Activated CD8-positive, alpha-beta memory T cell treated with anti-CD3 and anti-CD28 coated beads for 24 hours (primary cell): ENCODE data around the gene WFDC13.
"Not testable (repeated sequence)": the region's sequence is repeated elsewhere in the genome, so short reads cannot be mapped to it uniquely, and the experiment has no call there.

ENCODE experiments used
- DNase-seq: peaks from one replicate; pipeline ENCODE4 v3.0.0-alpha.2; 2020

WFDC13 gene

GRCh38 chr20:45701873-45702272, at the start of gene WFDC13:
WFDC13 (plus strand) TSS chr20:45702038; CDS start chr20:45702124, 86 bp downstream.
- DNase-seq: no peak

- not testable (repeated sequence) for DNase-seq
These were observed 44.8 kb upstream of the WFDC13 start for GRCh38 chr20:45657038-45657437.

GRCh38 chr20:45670139-45670538, 31.7 kb upstream of the WFDC13 start, which contains the start of gene WFDC11:
WFDC11 (minus strand) TSS chr20:45670239; CDS start chr20:45650600, 19,639 bp downstream.
- no peak for DNase-seq

GRCh38 chr20:45672765-45673164, 29.1 kb upstream of the WFDC13 start:
- DNase-seq: no peak

- no peak for DNase-seq
These were observed 22.2 kb upstream of the WFDC13 start for GRCh38 chr20:45679650-45680049.

- no peak for DNase-seq
These were observed 15.9 kb upstream of the WFDC13 start for GRCh38 chr20:45685896-45686295.

- not testable (repeated sequence) for DNase-seq
These were observed 8.5 kb upstream of the WFDC13 start for GRCh38 chr20:45693346-45693745.

- no peak for DNase-seq
These were observed 6.3 kb upstream of the WFDC13 start for GRCh38 chr20:45695496-45695895.

GRCh38 chr20:45701104-45701503, 734 bp upstream of the WFDC13 start:
- no peak for DNase-seq

GRCh38 chr20:45704969-45705637, 3.3 kb downstream of the WFDC13 start, which contains the start of gene WFDC10B:
WFDC10B (minus strand) TSS chr20:45705019; CDS start chr20:45685992, 19,027 bp downstream.
- no peak for DNase-seq

- not testable (repeated sequence) for DNase-seq
These were observed 14.4 kb downstream of the WFDC13 start for GRCh38 chr20:45716141-45716688.

- no peak for DNase-seq
These were observed 20.2 kb downstream of the WFDC13 start, which contains the start of gene SPINT4 for GRCh38 chr20:45722047-45722446. SPINT4 (plus strand) TSS chr20:45722347; CDS start chr20:45722368, 21 bp downstream.

- no peak for DNase-seq
These were observed 23.3 kb downstream of the WFDC13 start for GRCh38 chr20:45725134-45725533.

- DNase-seq: no peak
These were observed 25.2 kb downstream of the WFDC13 start for GRCh38 chr20:45727044-45727443.

- DNase-seq: no peak
These were observed 30.4 kb downstream of the WFDC13 start for GRCh38 chr20:45732199-45732598.

- DNase-seq: no peak
These were observed 33.7 kb downstream of the WFDC13 start for GRCh38 chr20:45735552-45735951.

- no peak for DNase-seq
These were observed 34.1 kb downstream of the WFDC13 start for GRCh38 chr20:45735988-45736387.

GRCh38 chr20:45742596-45742995, 40.8 kb downstream of the WFDC13 start:
- DNase-seq: no peak

GRCh38 chr20:45745015-45745414, 43.2 kb downstream of the WFDC13 start:
- no peak for DNase-seq

GRCh38 chr20:45751721-45752120, 49.9 kb downstream of the WFDC13 start:
- DNase-seq: no peak

- DNase-seq: peak; percentile 61
These were observed 50.9 kb downstream of the WFDC13 start for GRCh38 chr20:45752746-45753145.

- no peak for DNase-seq
These were observed 56.3 kb downstream of the WFDC13 start for GRCh38 chr20:45758096-45758495.
